ENCODE data around the gene MSTO1.
"Not testable (repeated sequence)": the region's sequence is repeated elsewhere in the genome, so short reads cannot be mapped to it uniquely, and the experiment has no call there.

Gene MSTO1
- total RNA-seq, result 3.5 to 10.3 (median 7.4) reads per million in 17 experiments

DNA sequence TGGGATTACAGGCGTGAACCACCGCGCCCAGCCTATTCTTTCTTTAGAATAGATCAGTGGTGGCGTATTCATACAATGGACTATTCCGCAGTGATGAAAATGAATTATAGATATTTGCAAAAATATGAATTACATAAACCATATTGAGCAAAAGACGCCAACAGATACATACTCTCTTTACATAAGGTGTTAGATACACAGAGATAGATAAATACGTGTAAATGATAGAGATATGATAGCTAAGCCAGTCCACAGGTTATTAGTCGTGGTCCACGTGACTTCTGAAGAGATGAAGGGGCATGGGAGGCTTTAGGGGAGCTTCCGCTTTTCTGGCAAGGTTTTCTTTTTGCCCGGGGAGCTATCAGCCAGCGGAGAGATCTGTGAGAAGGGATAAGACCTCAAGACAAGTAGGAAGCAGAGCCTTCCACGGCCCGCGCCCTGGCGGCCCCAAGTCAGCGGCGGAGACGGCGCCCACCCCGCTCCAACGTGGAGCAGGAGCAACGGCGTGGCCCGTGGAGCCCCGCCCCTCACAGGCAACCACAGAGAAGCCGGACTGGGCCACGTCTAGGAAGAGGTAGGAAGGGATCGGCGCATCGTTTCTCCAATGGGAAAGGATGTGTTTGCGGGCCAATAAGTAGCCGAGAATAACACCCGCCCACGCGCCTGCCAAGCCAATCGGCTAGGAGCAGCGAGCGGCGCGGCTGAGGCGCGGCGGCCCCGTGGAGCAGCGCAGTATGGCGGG is at the start of gene MSTO1:
MSTO1 (plus strand) TSS at position 704 of the 742 bp plus-strand sequence; CDS start at position 735, 31 bp downstream.
- peak; percentile 98 to 99 (median 99) for DNase-seq

DNA sequence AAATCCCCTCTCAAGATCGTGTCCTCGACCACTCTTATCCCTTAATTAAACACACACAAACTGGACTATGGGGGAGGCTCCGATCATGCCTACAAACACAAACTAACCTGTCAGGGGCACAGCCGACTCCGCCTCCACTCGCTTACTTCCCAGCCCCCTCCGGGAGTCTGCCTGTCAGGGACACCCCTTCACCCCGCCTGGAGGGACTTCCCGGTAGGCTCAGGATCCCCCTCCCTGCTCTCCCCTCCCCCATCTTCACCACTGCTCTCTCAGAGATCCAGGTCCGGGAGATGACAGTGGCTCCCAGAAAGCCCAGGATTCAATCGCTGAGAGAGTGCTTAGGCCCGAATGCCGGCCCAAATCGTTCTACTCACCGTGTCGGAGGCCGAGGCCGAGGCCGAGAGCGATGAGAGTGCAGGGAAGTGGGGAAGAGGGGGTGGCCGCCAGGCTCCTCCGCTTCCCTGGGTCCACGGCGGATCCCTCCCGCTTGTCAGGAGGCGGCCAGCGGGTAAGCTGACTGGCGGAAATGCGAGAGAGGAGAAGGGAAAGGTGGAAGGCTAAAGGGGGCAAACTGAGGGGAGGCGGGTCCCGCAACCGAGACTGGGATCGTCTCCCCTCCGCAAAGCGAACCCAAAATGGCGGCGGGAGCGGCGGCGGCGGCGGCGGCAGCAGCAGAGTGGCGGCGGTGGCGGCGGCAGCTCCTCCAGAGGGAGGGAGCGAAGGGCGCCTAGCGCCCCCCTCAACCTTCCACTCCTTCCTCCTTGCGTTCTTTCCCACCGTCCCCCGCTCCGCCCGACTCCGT is 48.0 kb upstream of the MSTO1 start:
- peak in 2 of 4 experiments; percentile 30 to 62 for DNase-seq

DNA sequence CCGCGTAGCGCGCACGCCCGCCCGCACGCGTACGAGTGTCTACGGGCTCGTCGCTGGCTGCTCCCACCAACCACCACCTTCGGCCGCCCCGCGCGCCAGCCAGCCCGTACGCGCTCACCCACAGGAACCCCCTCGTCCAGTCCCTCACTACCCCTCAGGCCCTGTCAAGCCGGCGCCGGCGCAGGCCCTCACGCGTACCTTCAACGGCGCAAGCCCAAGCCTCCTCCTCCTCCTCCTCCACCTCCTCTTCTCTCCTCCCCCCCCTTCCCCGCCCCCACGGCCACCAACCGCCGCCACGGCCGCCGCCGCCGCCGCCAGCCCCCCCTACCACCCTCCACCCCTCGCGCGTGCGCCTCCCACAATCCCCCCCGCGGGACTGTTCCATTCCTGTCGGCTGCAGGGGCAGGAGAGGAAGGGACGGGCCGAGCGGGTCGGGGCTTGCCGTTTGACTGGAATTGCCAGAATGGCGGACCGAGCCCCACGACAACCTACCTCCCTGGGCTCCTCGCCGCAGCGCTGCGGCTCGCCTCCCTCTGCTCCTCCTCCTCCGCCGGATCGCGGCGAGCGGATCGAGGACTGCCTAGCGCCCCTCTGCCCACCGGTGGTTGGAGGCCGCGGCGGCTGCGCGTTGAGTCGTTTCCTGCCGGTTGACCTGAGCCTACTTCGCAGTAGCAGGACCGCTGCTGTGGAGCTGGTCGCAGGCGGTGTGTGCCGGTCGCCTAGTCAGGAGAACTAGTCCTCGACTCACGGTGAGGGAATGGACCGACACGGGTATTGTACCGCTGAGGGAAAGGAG is 47.2 kb upstream of the MSTO1 start, which contains the start of gene ASH1L:
ASH1L (minus strand) TSS at position 223 of the 796 bp plus-strand sequence. CDS start 41,284 bp downstream, outside the sequence.
- DNase-seq, result peak; percentile 90 to 96 (median 94)

DNA sequence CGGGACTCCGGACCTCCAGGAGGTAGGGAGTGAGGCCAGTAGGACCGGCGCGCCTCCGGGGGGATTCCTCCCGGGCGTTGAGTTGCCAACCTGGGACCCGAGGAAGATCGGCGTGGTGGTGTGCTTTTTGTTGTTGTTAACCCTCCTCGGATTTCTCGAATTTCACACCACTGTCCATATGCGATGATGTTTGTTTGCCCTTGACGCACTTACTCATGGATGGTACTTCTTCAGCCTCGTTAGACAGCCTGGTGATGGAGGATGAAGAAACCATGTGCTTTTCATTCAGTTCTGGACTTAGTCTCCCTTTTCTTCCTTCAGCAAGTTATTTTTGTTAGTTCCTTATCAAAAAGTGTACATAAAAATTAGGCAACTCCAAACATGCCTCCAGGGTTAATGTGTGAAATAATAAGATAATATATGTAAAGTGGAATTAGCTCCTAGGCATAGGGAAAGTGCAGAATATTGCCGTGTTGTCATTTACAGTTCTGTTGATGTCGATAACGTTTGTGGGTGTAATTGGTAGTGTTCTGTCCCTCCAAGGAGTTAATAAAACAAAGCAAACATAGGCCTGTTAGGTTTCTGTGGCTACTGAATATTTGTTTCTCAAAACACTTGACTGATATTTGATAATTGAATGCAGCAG is 46.5 kb upstream of the MSTO1 start:
- DNase-seq, result peak in 3 of 4 experiments; percentile 1 to 25 (median 19)

DNA sequence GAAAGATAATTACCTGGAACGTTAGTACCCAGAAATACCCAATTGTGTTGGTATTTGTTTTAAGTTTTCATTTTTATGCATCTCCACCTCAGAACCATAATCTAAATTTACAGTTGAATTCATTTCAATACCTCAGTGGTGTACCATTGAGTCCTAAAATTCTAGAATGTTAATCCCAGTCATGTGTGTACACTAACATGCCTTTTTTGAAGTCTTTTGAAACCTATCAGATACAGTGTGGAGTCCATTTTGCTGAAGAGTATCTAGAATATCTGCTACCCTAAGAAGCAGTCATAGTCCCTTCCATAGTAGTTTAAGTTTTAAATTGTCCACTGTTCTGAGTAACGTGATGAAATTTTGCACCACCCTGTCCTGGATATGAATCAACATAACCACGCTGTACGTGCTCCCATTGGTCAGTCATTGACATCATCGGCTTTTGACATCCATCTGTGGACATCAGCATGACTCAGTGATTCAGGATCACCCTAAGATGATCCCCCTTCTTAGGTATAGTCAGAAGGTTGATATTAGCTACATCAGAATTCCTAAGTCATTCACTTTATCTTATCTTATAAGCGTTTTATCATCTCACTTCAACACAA is 39.9 kb upstream of the MSTO1 start:
- peak; percentile 7 to 50 (median 16) for DNase-seq

DNA sequence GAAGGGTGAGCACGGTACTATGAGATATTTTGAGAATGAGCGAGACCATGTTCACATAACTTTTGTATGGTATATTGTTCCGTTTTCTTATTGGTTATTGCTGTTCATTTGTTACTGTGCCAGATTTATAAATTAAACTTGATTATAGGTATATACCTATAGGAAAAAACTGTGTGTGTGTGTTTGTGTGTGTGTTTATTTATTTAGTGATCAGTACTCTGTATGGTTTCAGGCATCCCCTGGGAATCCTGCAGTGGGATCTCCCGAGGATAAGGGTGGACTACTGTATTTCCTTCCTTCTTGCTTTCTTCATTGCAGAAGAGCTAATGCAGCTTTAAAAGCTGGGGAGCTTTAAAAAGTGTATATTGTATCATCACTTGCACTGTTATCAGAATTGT is 39.4 kb upstream of the MSTO1 start:
- DNase-seq, result no peak

DNA sequence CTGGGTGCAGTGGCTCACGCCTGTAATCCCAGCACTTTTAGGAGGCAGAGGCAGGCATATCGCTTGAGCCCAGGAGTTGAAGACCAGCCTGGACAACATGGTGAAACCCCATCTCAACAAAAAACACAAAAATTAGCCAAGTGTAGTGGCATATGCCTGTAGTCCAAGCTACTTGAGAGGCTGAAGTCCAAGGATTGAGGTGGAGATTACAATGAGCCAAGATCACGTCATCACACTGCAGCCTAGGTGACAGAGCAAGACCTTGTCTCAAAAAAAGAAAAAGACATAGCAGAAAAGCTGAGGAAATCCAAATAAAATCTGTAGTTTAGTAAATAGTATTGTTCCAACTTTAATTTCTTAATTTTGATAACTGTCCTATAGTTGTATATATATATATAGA is 35.9 kb upstream of the MSTO1 start:
- no peak for DNase-seq

DNA sequence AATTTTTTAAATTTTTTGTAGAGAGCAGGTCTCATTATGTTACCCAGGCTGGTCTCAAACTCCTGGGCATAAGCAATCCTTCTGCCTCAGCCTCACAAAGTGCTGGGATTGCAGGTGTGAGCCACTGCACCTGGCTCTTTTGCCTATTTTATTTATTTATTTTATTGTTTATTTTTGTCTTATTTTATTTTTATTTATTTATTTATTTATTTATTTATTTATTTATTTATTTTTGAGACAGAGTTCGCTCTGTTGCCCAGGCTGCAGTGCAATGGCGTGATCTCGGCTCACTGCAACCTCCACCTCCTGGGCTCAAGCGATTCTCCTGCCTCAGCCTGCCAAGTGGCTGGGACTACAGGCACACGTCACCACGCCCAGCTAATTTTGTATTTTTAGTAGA is 34.4 kb upstream of the MSTO1 start:
- not testable (repeated sequence) for DNase-seq

DNA sequence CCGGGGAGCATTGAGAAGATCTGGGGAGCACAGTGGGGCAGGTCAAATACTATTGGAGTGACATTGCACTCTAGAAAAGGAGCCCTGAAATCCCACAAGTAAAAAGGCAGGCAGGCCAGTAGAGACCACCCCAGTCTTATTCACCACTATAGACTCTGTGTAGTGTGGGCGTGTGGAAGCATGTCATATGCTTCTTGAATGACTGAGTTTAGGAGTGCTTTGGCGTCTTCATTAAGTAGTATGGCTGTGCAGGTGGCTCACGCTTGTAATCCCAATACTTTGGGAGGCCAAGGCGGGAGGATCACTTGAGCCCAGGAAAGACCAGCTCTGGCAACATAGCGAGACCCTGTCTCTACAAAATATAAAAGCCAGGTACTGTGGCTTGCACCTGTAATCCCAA is 26.2 kb upstream of the MSTO1 start:
- DNase-seq, result not testable (repeated sequence)

DNA sequence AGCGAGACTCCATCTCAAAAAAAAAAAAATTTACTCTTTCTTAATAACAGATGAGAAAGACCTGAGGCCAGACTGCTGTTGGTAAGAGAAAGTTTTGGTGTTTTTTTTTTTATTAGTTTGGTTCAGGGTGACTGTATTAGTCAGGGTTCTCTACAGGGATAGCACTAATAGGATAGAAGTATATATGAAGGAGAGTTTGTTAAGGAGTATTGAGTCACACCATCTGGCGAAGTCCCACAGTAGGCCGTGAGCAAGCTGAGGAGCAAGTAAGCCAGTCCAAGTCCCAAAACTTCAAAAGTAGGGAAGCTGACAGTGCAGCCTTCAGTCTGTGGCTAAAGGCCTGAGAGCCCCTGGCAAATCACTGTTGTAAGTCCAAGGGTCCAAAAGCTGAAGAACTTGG is 20.7 kb upstream of the MSTO1 start:
- not testable (repeated sequence) for DNase-seq

DNA sequence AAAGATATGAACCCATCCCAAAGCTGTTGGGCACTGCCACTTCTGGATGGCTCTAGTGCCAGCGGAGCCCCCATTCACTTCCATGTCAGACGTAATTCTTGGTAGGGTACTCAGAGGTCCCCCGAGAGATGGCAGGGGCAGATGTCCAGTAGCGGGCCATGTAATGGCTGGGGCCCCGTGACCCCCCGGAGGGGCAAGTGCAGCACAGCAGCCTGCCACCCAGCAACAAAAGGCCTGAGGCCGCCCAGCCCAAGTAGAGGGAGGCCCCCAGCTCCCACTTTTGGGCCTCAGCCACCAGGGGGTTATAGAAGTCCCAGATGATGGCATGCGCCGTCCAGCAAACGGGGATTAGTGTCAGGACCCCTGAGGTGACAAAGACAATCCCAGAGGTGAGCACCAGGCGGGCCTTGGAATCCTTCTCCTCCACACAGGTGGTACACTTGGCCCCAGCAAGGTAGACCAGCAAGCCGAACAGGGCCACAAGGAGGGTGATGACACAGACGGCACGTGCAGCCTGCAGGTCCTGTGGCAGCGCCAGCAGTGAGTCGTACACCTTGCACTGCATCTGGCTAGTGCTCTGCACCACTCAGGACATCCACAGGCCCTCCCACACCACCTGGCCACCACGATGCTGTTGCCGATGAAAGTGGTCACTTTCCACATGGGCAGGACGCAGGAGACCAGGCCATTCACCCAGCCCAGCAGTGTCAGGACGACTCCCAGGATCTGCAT is 19.3 kb upstream of the MSTO1 start:
- DNase-seq, result not testable (repeated sequence)

DNA sequence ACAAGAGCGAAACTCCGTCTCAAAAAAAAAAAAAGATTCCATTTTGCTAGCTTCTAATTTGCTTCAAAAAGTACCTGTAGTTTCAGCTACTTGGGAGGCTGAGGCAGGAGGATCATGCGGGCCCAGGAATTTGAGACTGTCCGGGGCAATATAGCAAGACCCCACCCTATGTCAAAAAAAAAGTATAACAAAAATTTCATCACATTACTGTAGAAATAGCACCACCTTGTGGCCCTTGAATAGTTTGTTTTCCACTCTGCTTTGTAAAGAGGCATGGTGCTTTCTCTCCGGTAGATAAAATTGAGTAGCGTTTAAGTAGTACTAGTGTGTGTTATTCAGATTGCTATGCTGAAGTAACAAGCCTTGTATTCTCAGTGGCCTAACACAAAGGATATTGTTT is 18.2 kb upstream of the MSTO1 start:
- peak; percentile 33 to 86 (median 70) for DNase-seq

DNA sequence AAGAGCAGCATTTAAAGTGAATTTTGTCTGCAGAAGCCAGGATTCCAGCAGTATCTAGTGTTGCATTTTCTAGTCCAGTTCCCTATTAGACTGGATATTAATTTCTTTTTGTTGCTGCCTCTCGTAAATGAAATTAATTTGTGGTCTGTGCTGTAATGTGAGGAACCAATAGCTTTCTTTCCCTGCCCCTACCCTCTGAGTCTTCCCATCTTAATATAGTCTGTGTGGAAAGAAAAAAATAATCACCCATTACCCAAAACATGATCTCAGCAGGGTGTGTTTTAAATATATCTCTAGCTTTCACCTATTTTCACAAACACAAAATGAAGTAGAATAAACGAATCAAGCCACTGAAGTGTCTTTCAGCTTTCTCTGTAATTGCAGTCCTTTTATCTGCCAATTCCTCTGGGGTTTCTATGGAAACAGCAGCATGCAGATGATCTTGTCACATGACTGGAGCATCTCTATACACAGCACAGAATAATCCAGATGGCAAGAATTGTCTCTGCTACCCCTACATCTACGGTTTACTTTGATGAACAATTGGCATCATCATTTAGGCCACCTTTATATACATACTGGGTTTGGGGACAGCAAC is 14.0 kb upstream of the MSTO1 start:
- DNase-seq, result not testable (repeated sequence)

DNA sequence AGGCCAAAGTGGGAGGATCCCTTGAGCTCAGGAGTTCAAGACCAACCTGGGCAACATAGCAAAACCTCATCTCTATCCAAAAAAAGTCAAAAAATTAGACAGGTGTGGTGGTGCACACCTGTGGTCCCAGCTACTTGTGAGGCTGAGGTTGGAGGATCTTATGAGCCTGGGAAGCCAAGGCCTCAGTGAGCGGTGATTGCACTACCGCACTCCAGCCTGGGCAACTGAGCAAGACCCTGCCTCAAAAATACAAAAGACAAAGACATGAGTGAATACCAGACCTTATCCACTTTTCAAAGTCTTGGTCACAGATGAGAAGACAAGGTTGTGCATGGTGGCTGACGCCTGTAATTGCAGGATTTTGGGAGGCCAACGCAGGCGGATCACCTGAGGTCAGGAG is 13.2 kb upstream of the MSTO1 start:
- no peak for DNase-seq

DNA sequence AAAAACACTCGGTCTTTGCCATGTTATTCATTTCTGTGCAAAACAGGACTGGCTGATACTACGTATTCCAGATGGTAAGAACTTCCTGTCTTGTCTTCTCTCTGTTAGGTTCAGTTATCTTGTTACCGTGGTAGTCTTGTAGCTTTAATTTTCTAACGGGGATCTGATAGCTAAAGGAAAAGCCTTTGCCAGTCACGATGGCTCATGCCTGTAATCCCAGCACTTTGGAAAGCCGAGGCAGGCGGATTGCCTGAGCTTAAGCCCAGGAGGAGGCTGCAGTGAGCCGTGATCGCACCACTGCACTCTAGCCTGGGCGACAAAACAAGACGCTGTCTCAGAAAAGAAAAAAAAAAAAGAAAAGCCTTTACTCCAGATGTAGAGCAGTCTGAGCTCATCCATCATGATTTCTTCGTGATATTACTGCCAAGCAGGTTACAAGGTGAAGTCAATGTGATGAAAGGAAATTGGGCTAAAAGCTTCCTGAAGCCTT is 11.1 kb upstream of the MSTO1 start:
- DNase-seq, result peak in 3 of 4 experiments; percentile 4 to 6 (median 4)

DNA sequence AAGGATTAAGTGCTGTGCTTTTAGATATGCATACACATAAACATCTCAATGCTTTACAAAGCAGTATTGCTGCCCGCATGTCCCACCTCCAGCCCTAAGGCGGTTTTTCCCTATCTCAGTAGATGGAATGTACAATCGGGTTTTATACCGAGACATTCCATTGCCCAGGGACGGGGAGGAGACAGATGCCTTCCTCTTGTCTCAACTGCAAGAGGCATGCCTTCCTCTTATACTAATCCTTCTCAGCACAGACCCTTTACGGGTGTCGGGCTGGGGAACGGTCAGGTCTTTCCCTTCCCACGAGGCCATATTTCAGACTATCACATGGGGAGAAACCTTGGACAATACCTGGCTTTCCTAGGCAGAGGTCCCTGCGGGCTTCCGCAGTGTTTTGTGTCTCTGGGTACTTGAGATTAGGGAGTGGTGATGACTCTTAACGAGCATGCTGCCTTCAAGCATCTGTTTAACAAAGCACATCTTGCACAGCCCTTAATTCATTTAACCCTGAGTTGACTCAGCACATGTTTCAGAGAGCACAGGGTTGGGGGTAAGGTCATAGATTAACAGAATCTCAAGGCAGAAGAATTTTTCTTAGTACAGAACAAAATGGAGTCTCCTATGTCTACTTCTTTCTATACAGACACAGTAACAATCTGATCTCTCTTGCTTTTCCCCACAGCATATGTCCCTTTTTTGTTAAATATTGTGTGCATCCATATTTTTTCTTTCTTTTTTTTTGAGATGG is 10.0 kb upstream of the MSTO1 start:
- DNase-seq, result not testable (repeated sequence)

DNA sequence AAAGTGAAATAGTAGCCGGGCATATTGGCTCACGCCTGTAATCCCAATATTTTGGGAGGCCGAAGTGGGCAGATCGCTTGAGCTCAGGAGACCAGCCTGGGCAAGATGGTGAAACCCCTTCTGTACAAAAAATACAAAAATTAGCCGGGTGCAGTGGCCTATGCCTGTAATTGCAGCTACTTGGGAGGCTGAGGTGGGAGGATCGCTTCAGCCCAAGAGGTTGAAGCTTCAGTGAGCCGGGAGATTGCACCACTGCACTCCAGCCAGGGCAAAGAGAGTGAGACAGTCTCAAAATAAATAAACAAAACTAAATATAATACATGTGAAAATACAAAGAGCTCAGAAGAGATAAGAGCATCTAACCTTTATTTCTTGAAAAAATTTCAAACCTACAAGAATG is 2.3 kb upstream of the MSTO1 start:
- peak in 2 of 4 experiments; percentile 4 for DNase-seq

DNA sequence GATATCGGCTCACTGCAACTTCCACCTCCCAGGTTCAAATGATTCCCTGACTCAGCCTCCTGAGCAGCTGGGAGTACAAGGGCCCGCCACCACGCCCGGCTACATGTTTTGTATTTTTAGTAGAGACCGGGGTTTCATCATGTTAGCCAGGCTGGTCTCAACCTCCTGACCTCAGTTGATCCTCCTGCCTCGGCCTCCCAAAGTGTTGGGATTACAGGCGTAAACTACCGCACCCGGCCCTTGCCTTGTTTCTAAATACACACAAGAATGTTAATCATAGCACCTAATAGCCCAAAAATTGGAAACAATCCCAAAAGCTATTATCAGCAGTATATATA is 1.2 kb upstream of the MSTO1 start:
- DNase-seq, result no peak

DNA sequence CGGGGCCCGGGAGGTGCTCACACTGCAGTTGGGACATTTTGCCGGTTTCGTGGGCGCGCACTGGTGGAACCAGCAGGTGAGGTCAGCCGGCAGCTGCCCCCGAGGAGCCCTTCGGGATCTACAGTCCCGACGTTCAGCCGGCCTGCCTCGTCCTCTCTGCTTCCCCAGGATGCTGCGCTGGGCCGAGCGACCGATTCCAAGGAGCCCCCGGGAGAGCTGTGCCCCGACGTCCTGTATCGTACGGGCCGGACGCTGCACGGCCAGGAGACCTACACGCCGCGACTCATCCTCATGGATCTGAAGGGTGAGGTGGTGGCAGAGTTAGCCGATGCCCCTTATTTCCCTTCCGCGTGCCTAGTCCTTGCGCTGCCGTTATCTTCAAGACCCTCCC is 234 bp downstream of the MSTO1 start:
- not testable (repeated sequence) for DNase-seq

DNA sequence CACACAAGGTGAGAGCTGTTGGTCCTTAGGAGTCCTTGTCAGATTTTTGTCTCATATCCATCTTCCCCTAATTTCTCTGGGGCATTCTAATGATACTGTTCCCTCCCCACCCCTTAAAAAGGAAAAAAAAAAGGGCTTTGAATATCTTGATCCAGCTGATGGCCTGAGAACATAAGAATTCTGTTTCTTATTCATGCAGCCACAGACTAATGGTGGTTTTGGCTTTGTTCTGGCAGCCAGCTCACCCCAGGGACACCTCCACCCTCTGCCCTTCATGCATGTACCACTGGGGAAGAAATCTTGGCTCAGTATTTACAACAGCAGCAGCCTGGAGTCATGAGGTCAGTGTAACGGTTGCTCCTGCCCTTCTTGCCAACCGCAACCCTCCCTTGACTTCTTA is 3.2 kb downstream of the MSTO1 start:
- DNase-seq, result not testable (repeated sequence)

Measured in suppressor macrophage (primary cell).